MCF 10A (cell line): ENCODE data around the gene SDHAF3. TPM values are rescaled to one million over a fixed set of nuclear protein-coding genes. Genes with fewer than 3 reads are reported as not detected.
"Not testable (repeated sequence)": the region's sequence is repeated elsewhere in the genome, so short reads cannot be mapped to it uniquely, and the experiment has no call there.

Experiments
- BruUV-seq: library from RNA; stranded (reverse); fragments of 400-500 nt; replicated peaks from 2 replicates; lab custom pipeline; 2021; lab: Mats Ljungman, UMichigan
- CTCF ChIA-PET: fragments of 300-600 bp; sonication (Branson Sonifier 250); formaldehyde crosslinking; extraction: SDS; loops from one replicate; lab custom pipeline; 2021; ENCODE audit warnings: antibody characterized with exemption, inconsistent platforms; lab: Yijun Ruan, JAX
- POLR2A ChIA-PET: fragments of 300-600, 350-650 bp; sonication (Branson Sonifier 250); formaldehyde crosslinking; extraction: SDS; loops from one replicate; lab custom pipeline; 2020; ENCODE audit warnings: antibody characterized with exemption, inconsistent platforms; lab: Yijun Ruan, JAX
- DNase-seq: peaks from one replicate; pipeline ENCODE4 v3.0.0-alpha.2; 2018; ENCODE audit not compliant: unreplicated experiment
- H3K27ac Mint-ChIP-seq: one replicate; pipeline ENCODE4 v1.8.0; 2022; ENCODE audit warnings: mild to moderate bottlenecking, low read depth, mixed read lengths; ENCODE audit not compliant: unreplicated experiment
- H3K27me3 Mint-ChIP-seq: one replicate; pipeline ENCODE4 v1.8.0; 2022; ENCODE audit warnings: mixed read lengths; ENCODE audit not compliant: insufficient read depth, unreplicated experiment
- H3K36me3 Mint-ChIP-seq: one replicate; pipeline ENCODE4 v1.8.0; 2022; ENCODE audit warnings: mild to moderate bottlenecking, moderate library complexity, mixed read lengths; ENCODE audit not compliant: insufficient read depth, unreplicated experiment
- H3K4me1 Mint-ChIP-seq: one replicate; pipeline ENCODE4 v1.8.0; 2022; ENCODE audit warnings: mixed read lengths; ENCODE audit not compliant: insufficient read depth, unreplicated experiment
- H3K4me3 Mint-ChIP-seq: one replicate; pipeline ENCODE4 v1.8.0; 2022; ENCODE audit warnings: mild to moderate bottlenecking, moderate library complexity, mixed read lengths; ENCODE audit not compliant: unreplicated experiment
- H3K9me3 Mint-ChIP-seq: one replicate; pipeline ENCODE4 v1.8.0; 2022; ENCODE audit warnings: mixed read lengths; ENCODE audit not compliant: unreplicated experiment
- CTCF ChIP-seq: fragments of 200-600 bp; IDR thresholded peaks from one replicate; pipeline ENCODE4 v1.8.0; 2022; ENCODE audit warnings: antibody characterized with exemption, mild to moderate bottlenecking; ENCODE audit not compliant: unreplicated experiment
- intact Hi-C: fragments of 100-400 bp; cut with micrococcal nuclease; formaldehyde crosslinking; loops from 2 replicates; pipeline ENCODE4 v1.14.1; 2022
- total RNA-seq: library from RNA; stranded (reverse); gene quantifications from 2 replicates; pipeline ENCODE4 v1.2.3, GENCODE V29; 2022

SDHAF3 gene
- total RNA-seq, 1 experiment from 2014 or later = 12.3 TPM

GRCh38 chr7:97138830-97139229 is 21.3 kb downstream of the SDHAF3 start:
- Mint-ChIP-seq H3K9me3 (peaks cover 11% of the 10 kb centered on the region), H3K36me3 (peaks cover 6% of the 10 kb centered on the region), H3K27ac (no peak overlapping the region), H3K4me1 (no peaks in the 10 kb centered on the region), H3K4me3 (no peak overlapping the region), H3K27me3 (no peaks in the 10 kb centered on the region)
- DNase-seq = no peak
- POLR2A ChIA-PET = no interaction called here
- no peak for TF ChIP-seq CTCF
- CTCF ChIA-PET = no interaction called here
- no TSS peak for BruUV-seq
- intact Hi-C loops = no loop called here

- BruUV-seq = no TSS peak
- DNase-seq = peak; percentile 45
- Mint-ChIP-seq H3K4me1 (no peaks in the 10 kb centered on the region), H3K9me3 (no peaks in the 10 kb centered on the region), H3K27me3 (no peaks in the 10 kb centered on the region), H3K4me3 (no peak overlapping the region), H3K27ac (no peak overlapping the region), H3K36me3 (no peaks in the 10 kb centered on the region)
- ChIA-PET POLR2A (interaction anchor here (1.5 kb wide), 1 partner anchor 690 kb away, joined by 3 read pairs; no protein-coding TSS in a partner anchor), CTCF (interaction anchor here (0.6 to 1.1 kb wide), 15 partner anchors 9 to 703 kb away, joined by 3 to 5 read pairs (median 4); no protein-coding TSS in a partner anchor)
- intact Hi-C loops = loop anchor here (1.0 to 5.0 kb wide), 3 partner anchors 34 to 867 kb away; no protein-coding TSS in a partner anchor
- peak; percentile 62 for TF ChIP-seq CTCF
Measured at GRCh38 chr7:97145068-97145467, 27.6 kb downstream of the SDHAF3 start.

- ChIA-PET POLR2A (no interaction called here), CTCF (interaction anchor here (0.5 to 0.8 kb wide), 6 partner anchors 9 to 1591 kb away, joined by 3 to 5 read pairs (median 3); no protein-coding TSS in a partner anchor)
- no peak for TF ChIP-seq CTCF
- Mint-ChIP-seq H3K27me3 (no peaks in the 10 kb centered on the region), H3K27ac (no peak overlapping the region), H3K36me3 (no peaks in the 10 kb centered on the region), H3K4me1 (no peaks in the 10 kb centered on the region), H3K4me3 (no peak overlapping the region), H3K9me3 (no peaks in the 10 kb centered on the region)
- BruUV-seq = no TSS peak
- intact Hi-C loops = loop anchor here (5.0 kb wide), 1 partner anchor 862 kb away; no protein-coding TSS in a partner anchor
- no peak for DNase-seq
Measured at GRCh38 chr7:97149843-97150242, 32.3 kb downstream of the SDHAF3 start.

- ChIA-PET CTCF (interaction anchor here (0.6 to 1.4 kb wide), 6 partner anchors 9 to 1438 kb away, joined by 3 to 6 read pairs (median 4); no protein-coding TSS in a partner anchor), POLR2A (interaction anchor here (0.7 to 1.8 kb wide), 2 partner anchors 9 to 22 kb away, joined by 3 to 5 read pairs; no protein-coding TSS in a partner anchor)
- no peak for DNase-seq
- Mint-ChIP-seq H3K27ac (no peak overlapping the region), H3K36me3 (no peaks in the 10 kb centered on the region), H3K27me3 (no peaks in the 10 kb centered on the region), H3K4me1 (no peaks in the 10 kb centered on the region), H3K4me3 (no peak overlapping the region), H3K9me3 (no peaks in the 10 kb centered on the region)
- no TSS peak for BruUV-seq
- intact Hi-C loops = no loop called here
- TF ChIP-seq CTCF = no peak
Measured at GRCh38 chr7:97155897-97156418, 38.5 kb downstream of the SDHAF3 start.

- H3K36me3 Mint-ChIP-seq, H3K4me3 Mint-ChIP-seq, DNase-seq, intact Hi-C loops, BruUV-seq, H3K4me1 Mint-ChIP-seq, H3K27me3 Mint-ChIP-seq, H3K9me3 Mint-ChIP-seq, H3K27ac Mint-ChIP-seq: not testable (repeated sequence)
- ChIA-PET CTCF (interaction anchor here (0.7 to 1.6 kb wide), 2 partner anchors 12 to 19 kb away, joined by 3 to 7 read pairs; no protein-coding TSS in a partner anchor), POLR2A (interaction anchor here (1.0 kb wide), 1 partner anchor 13 kb away, joined by 4 read pairs; no protein-coding TSS in a partner anchor)
Measured at GRCh38 chr7:97159984-97160383, 42.5 kb downstream of the SDHAF3 start.

- not testable (repeated sequence) for H3K27me3 Mint-ChIP-seq, H3K9me3 Mint-ChIP-seq
- CTCF ChIA-PET = interaction anchor here (1.6 kb wide), 2 partner anchors 9 to 17 kb away, joined by 5 to 7 read pairs; no protein-coding TSS in a partner anchor
Measured at GRCh38 chr7:97161609-97162008, 44.1 kb downstream of the SDHAF3 start.

More at GRCh38 chr7:97161609-97162008, 44.1 kb downstream of the SDHAF3 start:
- BruUV-seq, H3K36me3 Mint-ChIP-seq, DNase-seq, H3K27ac Mint-ChIP-seq, intact Hi-C loops, H3K4me1 Mint-ChIP-seq, POLR2A ChIA-PET, H3K4me3 Mint-ChIP-seq: not testable (repeated sequence)
